Ovary (tissue), 9 donors: ENCODE results near the gene TNFRSF18. TPM values are rescaled to one million over a fixed set of nuclear protein-coding genes. Genes with fewer than 3 reads are reported as not detected.

Source experiments
- DNase-seq, 5 donors: peaks; one replicate each; pipeline ENCODE4 v3.0.0-alpha.2; 2019 to 2020
- H3K27ac ChIP-seq, 2 donors: fragments of 200-600 bp; one replicate each; pipeline versions ENCODE4 v1.5.1 to v1.8.0; 2019 to 2022
- H3K27me3 ChIP-seq: fragments of 200-600 bp; one replicate; pipeline ENCODE4 v1.8.0; 2022
- H3K36me3 ChIP-seq: fragments of 200-600 bp; sonication (generic); one replicate; pipeline ENCODE4 v1.5.1; 2019
- H3K4me1 ChIP-seq: one replicate; pipeline ENCODE4 v1.8.1; 2013; ENCODE audit warnings: mild to moderate bottlenecking, moderate library complexity; ENCODE audit not compliant: insufficient read depth
- H3K4me3 ChIP-seq: fragments of 200-600 bp; sonication (generic); one replicate; pipeline ENCODE4 v1.5.1; 2017
- H3K9me3 ChIP-seq, 2 donors: fragments of 200-600 bp in 1 of 2; sonication (generic) in 1 of 2; one replicate each; pipeline versions ENCODE4 v1.5.1 to v1.8.1; 2013 to 2019; ENCODE audit warnings: mild to moderate bottlenecking in 1 of 2, moderate library complexity in 1 of 2
- CTCF ChIP-seq, 3 donors: fragments of 450-650 bp in 2 of 3; fragments of 200-600 bp in 1 of 3; IDR thresholded peaks; one replicate each; pipeline versions ENCODE4 v1.5.1 to v1.8.0; 2016 to 2022; ENCODE audit warnings: antibody characterized with exemption in 3 of 3, mild to moderate bottlenecking in 1 of 3
- EP300 ChIP-seq: sonication (generic); formaldehyde crosslinking; IDR thresholded peaks from one replicate; pipeline ENCODE4 v1.6.1; 2017; ENCODE audit warnings: antibody characterized with exemption
- POLR2A ChIP-seq: fragments of 450-650 bp; IDR thresholded peaks from one replicate; pipeline ENCODE4 v1.6.1; 2017; ENCODE audit warnings: antibody characterized with exemption, mild to moderate bottlenecking, moderate library complexity
- WGBS, 3 donors: extraction: QIAGEN DNeasy Blood & Tissue Kit in 1 of 3; methylation state at CpG; one replicate each; pipeline versions ENCODE4 v1.1.5 to v1.1.7; 2013 to 2017; 5-methylcytosine and 5-hydroxymethylcytosine counted together
- intact Hi-C, 4 donors: fragments of 100-400 bp; cut with DNase I; formaldehyde crosslinking; loops; one replicate each; pipeline versions ENCODE4 v1.11.0 to v1.15.1; 2022 to 2023
- polyA plus RNA-seq, 2 donors: library from polyadenylated mRNA; stranded (reverse); fragments of 200-250 nt in 1 of 2; fragments of 350-450 nt in 1 of 2; fragmentation: Illumina TruSeq in 1 of 2; extraction: RNeasy Lipid Tissue Mini Kit (QIAGEN cat#74804) in 1 of 2; gene quantifications; one replicate each; pipeline ENCODE4 v1.2.3, GENCODE V29; 2013 to 2014
- total RNA-seq, 7 donors: library from RNA; depleted of rRNA in 2 of 7; stranded (reverse); fragments of >200 nt in 2 of 7; fragmentation: NEBNext Ultra II Directional in 3 of 7; extraction: Animal tissue kit (Norgen Biotek cat#: 25700) in 3 of 7; gene quantifications; one replicate each; pipeline versions ENCODE4 v1.1.0 to v1.2.4, GENCODE V29; 2016 to 2023
- donor health status: DM: no; HTN: no; CAD: no; lungs with moderate emphysema.
- donor health status: DM: no; HTN: no; CAD: no.
- donor health status: Bipolar disorder and iron deficiency.
- donor health status: DM: yes; HTN: yes; CAD: no.
- donor health status: DM: no; HTN: no; CAD: no.
- donor health status: DM: yes; HTN: yes; CAD: no.

TNFRSF18 gene
- total and polyA plus RNA-seq, 9 donors: 0.10 to 1.4 (median 0.32) TPM; not detected in 5

DNA sequence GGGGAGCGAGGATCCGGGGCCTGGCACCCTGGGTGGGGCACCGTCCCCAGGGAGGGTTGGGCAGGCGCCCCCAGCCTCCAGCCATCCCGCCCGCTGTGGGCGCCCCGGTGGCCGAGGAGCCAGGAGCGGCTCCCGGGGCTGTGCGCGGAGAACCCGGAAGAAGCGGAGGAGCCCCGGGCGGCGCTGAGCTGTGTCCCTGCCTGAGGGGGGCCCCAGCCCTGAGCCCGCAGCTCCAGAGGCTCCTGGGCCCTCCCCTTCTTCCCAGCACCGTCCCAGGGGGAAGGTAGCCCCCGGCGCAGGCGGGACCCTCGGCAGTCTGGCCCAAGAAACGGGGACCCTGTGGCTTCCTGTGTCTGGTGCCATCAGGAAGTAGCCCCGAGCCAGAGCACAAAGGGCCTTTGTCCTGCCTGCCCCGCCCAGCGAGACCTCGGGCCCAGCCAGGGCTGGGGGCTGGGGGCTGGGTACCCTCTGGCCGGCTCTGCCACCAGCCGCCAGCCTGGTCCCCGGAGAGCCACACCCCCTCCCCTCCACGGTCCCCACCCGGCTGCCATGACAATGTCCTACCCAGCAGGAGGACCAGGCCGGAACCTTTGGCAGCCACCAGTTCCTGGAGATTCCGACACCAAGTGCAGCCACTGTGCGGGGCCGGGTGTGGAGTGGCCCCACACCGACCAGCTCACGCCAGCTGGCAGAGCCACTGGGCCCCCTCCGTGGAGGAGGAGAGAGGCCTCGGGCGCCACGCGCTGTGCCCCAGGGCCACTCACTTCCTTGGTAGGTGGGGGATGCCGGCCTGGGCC, 48.3 kb downstream of the TNFRSF18 start:
- H3K36me3 ChIP-seq: no peaks in the 10 kb centered on the region
- H3K4me3 ChIP-seq: peak overlapping the region; percentile 60
- intact Hi-C loops: no loop called here
- H3K9me3 ChIP-seq: no peaks in the 10 kb centered on the region
- H3K4me1 ChIP-seq: peaks cover 5% of the 10 kb centered on the region
- H3K27ac ChIP-seq: peak overlapping the region in 1 of 2 donors; percentile 27
- no peaks in the 10 kb centered on the region for H3K27me3 ChIP-seq
- 19 to 47% (median 24%) methylated on average over 17 to 46 of the region's 46 CpGs for WGBS, 3 donors
- TF ChIP-seq CTCF (IDR thresholded peaks at IDR 0.05) (no peak), EP300 (no peak), POLR2A (no peak)
- peak in 3 of 5 donors; percentile 20 to 53 (median 38) for DNase-seq

- H3K9me3 ChIP-seq: no peaks in the 10 kb centered on the region
- peak overlapping the region in 1 of 2 donors; percentile 27 for H3K27ac ChIP-seq
- no peaks in the 10 kb centered on the region for H3K36me3 ChIP-seq
- no peak for TF ChIP-seq POLR2A
- TF ChIP-seq EP300: no peak
- no peak for TF ChIP-seq CTCF (IDR thresholded peaks at IDR 0.05)
- intact Hi-C loops: no loop called here
- H3K27me3 ChIP-seq: no peaks in the 10 kb centered on the region
- peak; percentile 61 to 77 (median 72) for DNase-seq
- peaks cover 5% of the 10 kb centered on the region for H3K4me1 ChIP-seq
- 0 to 2% (median 1%) methylated on average over 9 to 29 of the region's 29 CpGs for WGBS, 3 donors
- H3K4me3 ChIP-seq: peak overlapping the region; percentile 60
These were observed 48.9 kb downstream of the TNFRSF18 start for GRCh38 chr1:1157426-1157913.

GRCh38 chr1:1157033-1157365, 49.4 kb downstream of the TNFRSF18 start:
- WGBS, 3 donors: 24 to 54% (median 24%) methylated on average over 5 of the region's 9 CpGs
- Histone ChIP-seq H3K36me3 (no peaks in the 10 kb centered on the region), H3K27ac (no peak overlapping the region), H3K9me3 (no peaks in the 10 kb centered on the region), H3K4me3 (no peak overlapping the region), H3K4me1 (peaks cover 5% of the 10 kb centered on the region), H3K27me3 (no peaks in the 10 kb centered on the region)
- no peak for TF ChIP-seq EP300
- no peak for TF ChIP-seq CTCF (IDR thresholded peaks at IDR 0.05)
- no peak for TF ChIP-seq POLR2A
- intact Hi-C loops: no loop called here
- peak in 1 of 5 donors; percentile 35 for DNase-seq

DNA sequence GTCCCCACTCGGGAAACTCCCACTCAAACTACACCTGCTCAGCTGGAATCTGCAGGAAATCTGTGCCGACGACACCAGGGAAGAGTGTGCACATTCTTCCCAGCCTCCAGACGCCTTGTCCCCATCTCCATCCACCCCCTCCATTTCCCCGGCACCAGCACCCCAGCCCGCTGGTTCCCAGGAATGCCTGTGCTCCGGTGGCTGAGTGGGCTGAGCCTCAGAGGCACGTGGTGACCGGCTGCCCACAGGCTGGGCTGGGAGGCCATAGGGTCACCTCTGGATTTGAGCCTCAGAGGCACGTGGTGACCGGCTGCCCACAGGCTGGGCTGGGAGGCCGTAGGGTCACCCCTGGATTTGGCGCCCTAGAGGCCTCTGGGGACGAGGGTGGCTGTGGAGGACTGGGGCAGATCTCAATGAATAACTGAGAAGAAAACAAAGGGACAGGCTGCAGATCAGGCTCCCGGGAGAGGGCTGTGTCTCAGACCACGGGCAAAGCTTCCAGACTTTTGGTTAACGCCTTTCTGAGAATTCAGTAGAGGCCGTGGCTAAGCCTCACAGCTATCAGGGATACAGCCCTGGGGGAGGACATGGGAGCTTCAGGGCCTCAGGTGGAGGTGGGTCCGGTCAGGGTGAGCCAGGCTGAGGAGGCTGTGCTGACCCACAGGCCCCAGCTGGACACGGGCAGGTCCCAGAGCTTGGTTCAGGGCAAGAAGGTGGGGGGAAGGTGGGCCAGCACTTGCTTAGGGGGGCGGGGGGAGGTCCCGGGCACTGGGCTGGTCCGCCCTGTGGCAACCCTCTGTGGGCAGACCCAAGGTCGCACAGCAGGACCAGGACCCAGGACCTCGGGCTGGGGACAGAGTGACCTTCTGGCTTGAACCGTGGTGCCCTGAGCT, 50.0 kb downstream of the TNFRSF18 start:
- 61 to 71% (median 64%) methylated on average over 26 of the region's 26 CpGs for WGBS, 3 donors
- Histone ChIP-seq H3K9me3 (no peaks in the 10 kb centered on the region), H3K36me3 (no peaks in the 10 kb centered on the region), H3K4me3 (no peak overlapping the region), H3K27me3 (no peaks in the 10 kb centered on the region), H3K27ac (no peak overlapping the region), H3K4me1 (peaks cover 5% of the 10 kb centered on the region)
- intact Hi-C loops: no loop called here
- TF ChIP-seq EP300 (no peak), POLR2A (no peak), CTCF (IDR thresholded peaks at IDR 0.05) (no peak)
- DNase-seq: no peak
